Measurements from ENCODE around the gene CA12. TPM values are rescaled to one million over a fixed set of nuclear protein-coding genes. Genes with fewer than 3 reads are reported as not detected.

The CA12 gene
- total and polyA plus RNA-seq, 4 donors, result 0.07 to 5.1 (median 1.5) TPM

- H3K27me3 ChIP-seq (ENCODE audit: control insufficient read depth in 4 of 4, insufficient read depth in 4 of 4, low read length in 3 of 4), result no peaks in the 10 kb centered on the region
- H3K27ac ChIP-seq (ENCODE audit: low read depth in 1 of 2, low read length in 2 of 2), result no peak overlapping the region
- no peak for TF ChIP-seq EGR1 (IDR thresholded peaks at IDR 0.05; ENCODE audit: low read depth in 2 of 2)
- TF ChIP-seq HNF4G (IDR thresholded peaks at IDR 0.05), result no peak
- no peak for TF ChIP-seq FOXA2 (IDR thresholded peaks at IDR 0.05)
- TF ChIP-seq, protein P1, sequence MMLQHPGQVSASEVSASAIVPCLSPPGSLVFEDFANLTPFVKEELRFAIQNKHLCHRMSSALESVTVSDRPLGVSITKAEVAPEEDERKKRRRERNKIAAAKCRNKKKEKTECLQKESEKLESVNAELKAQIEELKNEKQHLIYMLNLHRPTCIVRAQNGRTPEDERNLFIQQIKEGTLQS (IDR thresholded peaks at IDR 0.05), result no peak
- TF ChIP-seq YY1 (IDR thresholded peaks at IDR 0.05), result no peak
- no peak for TF ChIP-seq ZBTB33 (IDR thresholded peaks at IDR 0.05)
- TF ChIP-seq TAF1 (conservative IDR thresholded peaks at IDR 0.05), result no peak
- TF ChIP-seq, protein P2, sequence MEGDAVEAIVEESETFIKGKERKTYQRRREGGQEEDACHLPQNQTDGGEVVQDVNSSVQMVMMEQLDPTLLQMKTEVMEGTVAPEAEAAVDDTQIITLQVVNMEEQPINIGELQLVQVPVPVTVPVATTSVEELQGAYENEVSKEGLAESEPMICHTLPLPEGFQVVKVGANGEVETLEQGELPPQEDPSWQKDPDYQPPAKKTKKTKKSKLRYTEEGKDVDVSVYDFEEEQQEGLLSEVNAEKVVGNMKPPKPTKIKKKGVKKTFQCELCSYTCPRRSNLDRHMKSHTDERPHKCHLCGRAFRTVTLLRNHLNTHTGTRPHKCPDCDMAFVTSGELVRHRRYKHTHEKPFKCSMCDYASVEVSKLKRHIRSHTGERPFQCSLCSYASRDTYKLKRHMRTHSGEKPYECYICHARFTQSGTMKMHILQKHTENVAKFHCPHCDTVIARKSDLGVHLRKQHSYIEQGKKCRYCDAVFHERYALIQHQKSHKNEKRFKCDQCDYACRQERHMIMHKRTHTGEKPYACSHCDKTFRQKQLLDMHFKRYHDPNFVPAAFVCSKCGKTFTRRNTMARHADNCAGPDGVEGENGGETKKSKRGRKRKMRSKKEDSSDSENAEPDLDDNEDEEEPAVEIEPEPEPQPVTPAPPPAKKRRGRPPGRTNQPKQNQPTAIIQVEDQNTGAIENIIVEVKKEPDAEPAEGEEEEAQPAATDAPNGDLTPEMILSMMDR (IDR thresholded peaks at IDR 0.05; ENCODE audit: low read depth, low read length, missing input control), result no peak
- no peak for TF ChIP-seq RXRA (IDR thresholded peaks at IDR 0.05)
- no peak for TF ChIP-seq GABPA (IDR thresholded peaks at IDR 0.05 in 1 of 2, conservative IDR thresholded peaks at IDR 0.05 in 1 of 2)
- no peak for TF ChIP-seq RAD21 (IDR thresholded peaks at IDR 0.05)
- TF ChIP-seq, protein P3, sequence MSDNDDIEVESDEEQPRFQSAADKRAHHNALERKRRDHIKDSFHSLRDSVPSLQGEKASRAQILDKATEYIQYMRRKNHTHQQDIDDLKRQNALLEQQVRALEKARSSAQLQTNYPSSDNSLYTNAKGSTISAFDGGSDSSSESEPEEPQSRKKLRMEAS (IDR thresholded peaks at IDR 0.05), result no peak
- TF ChIP-seq, protein P4, sequence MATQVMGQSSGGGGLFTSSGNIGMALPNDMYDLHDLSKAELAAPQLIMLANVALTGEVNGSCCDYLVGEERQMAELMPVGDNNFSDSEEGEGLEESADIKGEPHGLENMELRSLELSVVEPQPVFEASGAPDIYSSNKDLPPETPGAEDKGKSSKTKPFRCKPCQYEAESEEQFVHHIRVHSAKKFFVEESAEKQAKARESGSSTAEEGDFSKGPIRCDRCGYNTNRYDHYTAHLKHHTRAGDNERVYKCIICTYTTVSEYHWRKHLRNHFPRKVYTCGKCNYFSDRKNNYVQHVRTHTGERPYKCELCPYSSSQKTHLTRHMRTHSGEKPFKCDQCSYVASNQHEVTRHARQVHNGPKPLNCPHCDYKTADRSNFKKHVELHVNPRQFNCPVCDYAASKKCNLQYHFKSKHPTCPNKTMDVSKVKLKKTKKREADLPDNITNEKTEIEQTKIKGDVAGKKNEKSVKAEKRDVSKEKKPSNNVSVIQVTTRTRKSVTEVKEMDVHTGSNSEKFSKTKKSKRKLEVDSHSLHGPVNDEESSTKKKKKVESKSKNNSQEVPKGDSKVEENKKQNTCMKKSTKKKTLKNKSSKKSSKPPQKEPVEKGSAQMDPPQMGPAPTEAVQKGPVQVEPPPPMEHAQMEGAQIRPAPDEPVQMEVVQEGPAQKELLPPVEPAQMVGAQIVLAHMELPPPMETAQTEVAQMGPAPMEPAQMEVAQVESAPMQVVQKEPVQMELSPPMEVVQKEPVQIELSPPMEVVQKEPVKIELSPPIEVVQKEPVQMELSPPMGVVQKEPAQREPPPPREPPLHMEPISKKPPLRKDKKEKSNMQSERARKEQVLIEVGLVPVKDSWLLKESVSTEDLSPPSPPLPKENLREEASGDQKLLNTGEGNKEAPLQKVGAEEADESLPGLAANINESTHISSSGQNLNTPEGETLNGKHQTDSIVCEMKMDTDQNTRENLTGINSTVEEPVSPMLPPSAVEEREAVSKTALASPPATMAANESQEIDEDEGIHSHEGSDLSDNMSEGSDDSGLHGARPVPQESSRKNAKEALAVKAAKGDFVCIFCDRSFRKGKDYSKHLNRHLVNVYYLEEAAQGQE (IDR thresholded peaks at IDR 0.05), result no peak
- TF ChIP-seq FOXA1 (IDR thresholded peaks at IDR 0.05), result no peak
- no peaks in the 10 kb centered on the region for H3K36me3 ChIP-seq (ENCODE audit: control insufficient read depth in 4 of 4, insufficient read depth in 3 of 4, low read depth in 1 of 4, low read length in 3 of 4)
- no peak overlapping the region for H3K9ac ChIP-seq (ENCODE audit: low read depth in 1 of 2, low read length in 2 of 2)
- H3K4me1 ChIP-seq (ENCODE audit: control insufficient read depth in 4 of 4, insufficient read depth in 4 of 4, low read length in 3 of 4), result peaks cover 0 to 3% (median 0%) of the 10 kb centered on the region in 4 donors
- no peak for DNase-seq (ENCODE audit: low spot score)
- no peaks in the 10 kb centered on the region for H3K9me3 ChIP-seq (ENCODE audit: control insufficient read depth in 4 of 4, low read length in 3 of 4)
- 91% methylated on average over 4 of the region's 4 CpGs for WGBS
- H3K4me3 ChIP-seq (ENCODE audit: low read depth in 1 of 3, low read length in 3 of 3), result no peak overlapping the region
Measured at GRCh38 chr15:63351170-63351569, 30.5 kb downstream of the CA12 start.

- H3K9me3 ChIP-seq (ENCODE audit: control insufficient read depth in 4 of 4, low read length in 3 of 4), result no peaks in the 10 kb centered on the region
- no peaks in the 10 kb centered on the region for H3K36me3 ChIP-seq (ENCODE audit: control insufficient read depth in 4 of 4, insufficient read depth in 3 of 4, low read depth in 1 of 4, low read length in 3 of 4)
- 80% methylated on average over 5 of the region's 5 CpGs for WGBS
- no peak for DNase-seq (ENCODE audit: low spot score)
- no peak overlapping the region for H3K4me3 ChIP-seq (ENCODE audit: low read depth in 1 of 3, low read length in 3 of 3)
- no peak overlapping the region for H3K27ac ChIP-seq (ENCODE audit: low read depth in 1 of 2, low read length in 2 of 2)
- no peak overlapping the region for H3K9ac ChIP-seq (ENCODE audit: low read depth in 1 of 2, low read length in 2 of 2)
- H3K27me3 ChIP-seq (ENCODE audit: control insufficient read depth in 4 of 4, insufficient read depth in 4 of 4, low read length in 3 of 4), result no peaks in the 10 kb centered on the region
- peaks cover 0 to 3% (median 0%) of the 10 kb centered on the region in 4 donors for H3K4me1 ChIP-seq (ENCODE audit: control insufficient read depth in 4 of 4, insufficient read depth in 4 of 4, low read length in 3 of 4)
- TF ChIP-seq, protein P2 (IDR thresholded peaks at IDR 0.05; ENCODE audit: low read depth, low read length, missing input control), result no peak
- TF ChIP-seq HNF4G (IDR thresholded peaks at IDR 0.05), result no peak
- TF ChIP-seq, protein P3 (IDR thresholded peaks at IDR 0.05), result no peak
- TF ChIP-seq, protein P4 (IDR thresholded peaks at IDR 0.05), result no peak
- no peak for TF ChIP-seq SP1 (IDR thresholded peaks at IDR 0.05)
- no peak for TF ChIP-seq TAF1 (conservative IDR thresholded peaks at IDR 0.05)
- no peak for TF ChIP-seq GABPA (IDR thresholded peaks at IDR 0.05 in 1 of 2, conservative IDR thresholded peaks at IDR 0.05 in 1 of 2)
- no peak for TF ChIP-seq RAD21 (IDR thresholded peaks at IDR 0.05)
- TF ChIP-seq, protein P1 (IDR thresholded peaks at IDR 0.05), result no peak
- no peak for TF ChIP-seq RXRA (IDR thresholded peaks at IDR 0.05)
Measured at GRCh38 chr15:63350178-63350621, 31.4 kb downstream of the CA12 start.
